ENCODE measurements around the gene KLK1.

DNA sequence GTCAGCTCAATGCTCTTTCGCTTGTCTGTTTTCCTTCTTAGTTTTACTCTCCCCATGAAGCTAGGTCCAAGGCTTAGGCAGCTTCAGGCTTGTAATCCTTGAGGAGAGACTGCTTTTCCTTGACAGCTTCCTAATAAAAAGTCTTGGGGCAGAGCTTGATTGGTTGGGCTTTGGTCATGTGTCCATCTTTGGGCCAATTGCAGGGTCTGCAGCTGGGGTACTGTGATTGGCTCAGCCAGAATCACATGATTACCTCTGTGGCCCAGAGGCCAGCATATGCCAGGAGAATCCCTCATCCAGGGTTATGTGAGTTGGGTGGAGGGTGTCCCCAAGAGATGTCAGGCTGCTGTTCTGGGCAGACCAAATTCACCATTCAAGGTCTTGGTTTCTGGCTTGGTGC lies 8.1 kb downstream of the KLK1 start:
- TF ChIP-seq CTCF (IDR thresholded peaks at IDR 0.05): no peak
- TF ChIP-seq POLR2A (IDR thresholded peaks at IDR 0.05): no peak
